ENCODE results near the gene RUNX2. TPM values are rescaled to one million over a fixed set of nuclear protein-coding genes. Genes with fewer than 3 reads are reported as not detected.

The RUNX2 gene
- total RNA-seq, 1 experiment from 2014 or later, result 3.8 TPM

GRCh38 chr6:45567879-45568278 is 239.7 kb downstream of the RUNX2 start:
- ChIA-PET CTCF (no interaction called here), POLR2A (ENCODE audit: unreplicated experiment) (no interaction called here)
- Histone ChIP-seq H3F3A (ENCODE audit: low read length, unreplicated experiment) (no peaks in the 10 kb centered on the region), H3K4me1 (ENCODE audit: insufficient read depth, low read length) (peaks cover 12% of the 10 kb centered on the region), H3K27ac (ENCODE audit: low read length) (no peak overlapping the region), H2AFZ (ENCODE audit: low read length) (no peak overlapping the region), H3K9ac (ENCODE audit: low read length) (no peak overlapping the region), H3K27me3 (ENCODE audit: low read length) (no peaks in the 10 kb centered on the region), H4K20me1 (ENCODE audit: low read length) (no peaks in the 10 kb centered on the region), H3K79me2 (ENCODE audit: low read length) (no peaks in the 10 kb centered on the region), H3K36me3 (ENCODE audit: low read depth, low read length) (no peaks in the 10 kb centered on the region), H3K9me2 (replicated peaks; ENCODE audit: low read length) (no peaks in the 10 kb centered on the region), H3K9me3 (ENCODE audit: low read length) (no peaks in the 10 kb centered on the region), H3K4me2 (ENCODE audit: low read length) (no peak overlapping the region), H3K4me3 (ENCODE audit: low read length) (no peak overlapping the region)
- DNase-seq, result no peak
- TF ChIP-seq CTCF (conservative IDR thresholded peaks at IDR 0.05; ENCODE audit: low read depth, low read length), result no peak
- ATAC-seq, result no peak
- no TSS peak for BruUV-seq (replicated peaks)
- intact Hi-C loops (cut with micrococcal nuclease), result no loop called here

GRCh38 chr6:45568626-45569025 is 240.5 kb downstream of the RUNX2 start:
- H3K9ac ChIP-seq (ENCODE audit: low read length), result no peak overlapping the region

GRCh38 chr6:45569210-45569945 is 241.2 kb downstream of the RUNX2 start:
- H3K9ac ChIP-seq (ENCODE audit: low read length), result no peak overlapping the region
- no peak overlapping the region for H3K4me3 ChIP-seq (ENCODE audit: low read length)
- H3K36me3 ChIP-seq (ENCODE audit: low read depth, low read length), result no peaks in the 10 kb centered on the region
- H3K27me3 ChIP-seq (ENCODE audit: low read length), result no peaks in the 10 kb centered on the region
- BruUV-seq (replicated peaks), result no TSS peak
- CTCF ChIA-PET, result no interaction called here
- TF ChIP-seq EZH2 (IDR thresholded peaks at IDR 0.05; ENCODE audit: low read length, unreplicated experiment) (no peak), EZH2phosphoT487 (IDR thresholded peaks at IDR 0.05; ENCODE audit: borderline replicate concordance, low read length) (no peak), CTCF (conservative IDR thresholded peaks at IDR 0.05; ENCODE audit: low read depth, low read length) (no peak)
- H3K79me2 ChIP-seq (ENCODE audit: low read length), result no peaks in the 10 kb centered on the region
- no peak overlapping the region for H3K27ac ChIP-seq (ENCODE audit: low read length)
- no peak overlapping the region for H3K4me2 ChIP-seq (ENCODE audit: low read length)
- H4K20me1 ChIP-seq (ENCODE audit: low read length), result no peaks in the 10 kb centered on the region
- no peak overlapping the region for H2AFZ ChIP-seq (ENCODE audit: low read length)
- no peaks in the 10 kb centered on the region for H3K9me3 ChIP-seq (ENCODE audit: low read length)
- DNase-seq (no peak), ATAC-seq (no peak)
- peaks cover 12% of the 10 kb centered on the region for H3K4me1 ChIP-seq (ENCODE audit: insufficient read depth, low read length)
- no peaks in the 10 kb centered on the region for H3F3A ChIP-seq (ENCODE audit: low read length, unreplicated experiment)
- POLR2A ChIA-PET (ENCODE audit: unreplicated experiment), result no interaction called here
- H3K9me2 ChIP-seq (replicated peaks; ENCODE audit: low read length), result no peaks in the 10 kb centered on the region
- intact Hi-C loops (cut with micrococcal nuclease), result no loop called here

More at GRCh38 chr6:45568626-45569025, 240.5 kb downstream of the RUNX2 start:
- Histone ChIP-seq H3K4me2 (ENCODE audit: low read length) (no peak overlapping the region), H4K20me1 (ENCODE audit: low read length) (no peaks in the 10 kb centered on the region), H3K79me2 (ENCODE audit: low read length) (no peaks in the 10 kb centered on the region), H2AFZ (ENCODE audit: low read length) (no peak overlapping the region), H3F3A (ENCODE audit: low read length, unreplicated experiment) (no peaks in the 10 kb centered on the region), H3K9me2 (replicated peaks; ENCODE audit: low read length) (no peaks in the 10 kb centered on the region), H3K9me3 (ENCODE audit: low read length) (no peaks in the 10 kb centered on the region), H3K36me3 (ENCODE audit: low read depth, low read length) (no peaks in the 10 kb centered on the region), H3K27ac (ENCODE audit: low read length) (no peak overlapping the region), H3K4me1 (ENCODE audit: insufficient read depth, low read length) (peaks cover 12% of the 10 kb centered on the region), H3K4me3 (ENCODE audit: low read length) (no peak overlapping the region), H3K27me3 (ENCODE audit: low read length) (no peaks in the 10 kb centered on the region)
- intact Hi-C loops (cut with micrococcal nuclease), result no loop called here
- TF ChIP-seq EZH2 (IDR thresholded peaks at IDR 0.05; ENCODE audit: low read length, unreplicated experiment) (no peak), EZH2phosphoT487 (IDR thresholded peaks at IDR 0.05; ENCODE audit: borderline replicate concordance, low read length) (no peak), CTCF (conservative IDR thresholded peaks at IDR 0.05; ENCODE audit: low read depth, low read length) (no peak)
- ATAC-seq, result no peak
- no peak for DNase-seq
- CTCF ChIA-PET, result no interaction called here
- BruUV-seq (replicated peaks), result no TSS peak
- POLR2A ChIA-PET (ENCODE audit: unreplicated experiment), result no interaction called here

All from PC-3 (cell line).